Measurements from ENCODE around the gene OTOS.

DNA sequence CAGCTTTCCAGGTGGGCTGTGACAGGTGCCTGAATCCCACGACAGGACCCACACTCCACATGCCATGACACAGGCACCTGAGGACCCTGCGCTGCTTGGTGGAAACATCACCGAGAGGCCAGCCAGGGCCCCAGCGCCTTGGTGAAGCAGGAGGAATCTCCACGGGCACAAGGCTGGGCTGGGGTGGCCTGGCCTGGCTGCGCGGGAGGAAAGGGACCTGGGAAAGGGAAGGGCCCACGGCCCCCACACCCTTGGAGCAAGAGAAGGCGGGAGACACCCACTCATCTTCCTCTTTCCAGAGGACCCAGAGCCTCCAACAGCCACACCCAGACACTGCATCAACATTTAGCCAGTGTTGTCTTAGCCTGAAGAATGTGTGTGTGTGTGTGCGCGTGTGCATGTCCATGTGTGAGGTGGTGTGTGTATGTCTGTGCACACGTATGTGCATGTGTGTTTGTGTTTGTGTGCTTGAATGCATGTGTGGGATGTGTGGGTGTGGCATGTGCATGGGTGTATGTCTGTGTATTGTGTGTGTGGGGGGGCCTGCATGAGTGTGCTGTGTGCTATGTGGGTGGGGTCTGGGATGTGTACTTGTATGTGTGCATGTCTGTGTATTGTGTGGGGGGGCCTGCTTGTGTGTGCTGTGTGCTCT is 6.3 kb upstream of the OTOS start:
- TF ChIP-seq, protein P1, sequence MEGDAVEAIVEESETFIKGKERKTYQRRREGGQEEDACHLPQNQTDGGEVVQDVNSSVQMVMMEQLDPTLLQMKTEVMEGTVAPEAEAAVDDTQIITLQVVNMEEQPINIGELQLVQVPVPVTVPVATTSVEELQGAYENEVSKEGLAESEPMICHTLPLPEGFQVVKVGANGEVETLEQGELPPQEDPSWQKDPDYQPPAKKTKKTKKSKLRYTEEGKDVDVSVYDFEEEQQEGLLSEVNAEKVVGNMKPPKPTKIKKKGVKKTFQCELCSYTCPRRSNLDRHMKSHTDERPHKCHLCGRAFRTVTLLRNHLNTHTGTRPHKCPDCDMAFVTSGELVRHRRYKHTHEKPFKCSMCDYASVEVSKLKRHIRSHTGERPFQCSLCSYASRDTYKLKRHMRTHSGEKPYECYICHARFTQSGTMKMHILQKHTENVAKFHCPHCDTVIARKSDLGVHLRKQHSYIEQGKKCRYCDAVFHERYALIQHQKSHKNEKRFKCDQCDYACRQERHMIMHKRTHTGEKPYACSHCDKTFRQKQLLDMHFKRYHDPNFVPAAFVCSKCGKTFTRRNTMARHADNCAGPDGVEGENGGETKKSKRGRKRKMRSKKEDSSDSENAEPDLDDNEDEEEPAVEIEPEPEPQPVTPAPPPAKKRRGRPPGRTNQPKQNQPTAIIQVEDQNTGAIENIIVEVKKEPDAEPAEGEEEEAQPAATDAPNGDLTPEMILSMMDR (IDR thresholded peaks at IDR 0.05) = no peak
- TF ChIP-seq POLR2AphosphoS5 (IDR thresholded peaks at IDR 0.05) = no peak

All from prostate gland (tissue), 2 donors.